Endothelial cell of umbilical vein (primary cell): ENCODE data around the gene EEF1A1.

Experiments
- CTCF ChIP-seq, 2 donors: IDR thresholded peaks; 1 replicate in 1 of 2; 2 replicates in 1 of 2; pipeline ENCODE4 v1.5.1; 2011; ENCODE audit warnings: low read length in 2 of 2, mild to moderate bottlenecking in 2 of 2, moderate library complexity in 2 of 2, control low read depth in 1 of 2, inconsistent platforms in 1 of 2, low read depth in 1 of 2; ENCODE audit not compliant: insufficient read depth in 1 of 2; ENCODE audit errors: extremely low read depth in 1 of 2
- EZH2 ChIP-seq: IDR thresholded peaks from 2 replicates; pipeline ENCODE4 v1.6.1; 2012; ENCODE audit warnings: borderline replicate concordance, low read depth, mild to moderate bottlenecking, moderate library complexity, low read length, inconsistent platforms; ENCODE audit not compliant: severe bottlenecking
- MAX ChIP-seq: IDR thresholded peaks from 2 replicates; pipeline ENCODE4 v1.6.1; 2011; ENCODE audit not compliant: insufficient read depth, insufficient read length
- MYC ChIP-seq: IDR thresholded peaks from one replicate; pipeline ENCODE4 v1.6.1; 2011; ENCODE audit warnings: mild to moderate bottlenecking, low read depth, low read length
- POLR2A ChIP-seq: IDR thresholded peaks from 2 replicates; pipeline ENCODE4 v1.6.1; 2012; ENCODE audit warnings: low read depth, mild to moderate bottlenecking, control low read depth, low read length
- POLR2AphosphoS5 ChIP-seq: IDR thresholded peaks from 2 replicates; pipeline ENCODE4 v1.6.1; 2012; ENCODE audit warnings: low read depth, mild to moderate bottlenecking, control low read depth, low read length, moderate library complexity; ENCODE audit not compliant: insufficient read depth

GRCh38 chr6:73484438-73484837 is 36.4 kb downstream of the EEF1A1 start:
- TF ChIP-seq CTCF (IDR thresholded peaks at IDR 0.05; ENCODE audit: extremely low read depth in 1 of 2, insufficient read depth in 1 of 2, low read depth in 1 of 2, low read length in 2 of 2), result no peak
- no peak for TF ChIP-seq POLR2A
- no peak for TF ChIP-seq POLR2AphosphoS5
- TF ChIP-seq MYC, result no peak
- TF ChIP-seq MAX, result no peak
- TF ChIP-seq EZH2, result no peak
